Colon (tissue), 2 donors: ENCODE measurements around the gene QKI.
"Not testable (repeated sequence)": the region's sequence is repeated elsewhere in the genome, so short reads cannot be mapped to it uniquely, and the experiment has no call there.

Source experiments
- FAIRE-seq: peaks from 2 replicates; lab custom pipeline; 2012; peaks lifted over from hg19 to GRCh38; lab: Jason Lieb, UNC
- donor health status: control.
- donor health status: control.

QKI gene

DNA sequence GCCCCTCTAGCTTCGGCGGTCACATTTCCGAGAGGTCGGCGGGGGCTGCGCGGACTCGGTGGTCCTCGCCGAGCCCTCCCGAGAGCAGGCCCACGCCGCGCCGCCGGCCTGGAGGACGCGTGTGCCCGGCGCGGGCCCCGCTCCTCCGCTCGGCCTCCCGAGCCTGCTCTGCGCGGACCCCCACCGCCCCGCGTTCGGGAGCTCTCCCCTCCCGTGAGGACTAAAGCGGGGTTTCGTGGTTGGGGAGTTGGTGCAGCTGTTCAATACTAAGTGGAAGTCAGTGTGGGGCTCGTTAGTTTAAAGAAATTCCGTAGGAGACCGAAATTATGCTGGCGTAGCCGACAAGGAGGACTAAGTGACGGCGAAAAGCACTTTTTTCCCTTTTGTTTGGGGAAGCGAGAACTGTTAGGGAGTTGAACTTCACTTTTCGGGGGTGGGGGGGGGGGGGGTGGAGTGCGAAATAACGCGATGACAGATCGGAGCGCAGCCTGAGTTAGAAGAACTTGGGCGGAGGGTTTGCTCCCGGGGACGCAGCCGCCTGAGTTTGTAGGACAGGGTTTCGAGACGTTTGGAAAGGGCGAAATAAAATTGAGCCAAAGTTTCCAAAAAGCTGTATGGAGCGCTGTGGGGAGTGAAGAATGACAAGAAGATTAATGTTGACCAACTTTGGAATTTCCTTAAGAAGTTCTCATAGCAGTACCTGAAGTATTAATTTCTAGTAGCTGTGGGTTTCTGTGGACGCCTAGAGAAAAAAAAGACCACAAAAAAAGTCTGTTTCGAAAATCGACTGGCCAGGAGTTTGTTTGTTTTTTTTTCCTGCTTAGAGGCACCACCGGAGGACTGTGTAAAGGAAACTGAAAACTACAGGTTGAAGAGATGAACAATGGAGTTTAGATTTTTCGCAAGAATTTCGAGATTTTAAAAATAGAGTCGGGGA, 1.4 kb downstream of the QKI start:
- no peak for FAIRE-seq

DNA sequence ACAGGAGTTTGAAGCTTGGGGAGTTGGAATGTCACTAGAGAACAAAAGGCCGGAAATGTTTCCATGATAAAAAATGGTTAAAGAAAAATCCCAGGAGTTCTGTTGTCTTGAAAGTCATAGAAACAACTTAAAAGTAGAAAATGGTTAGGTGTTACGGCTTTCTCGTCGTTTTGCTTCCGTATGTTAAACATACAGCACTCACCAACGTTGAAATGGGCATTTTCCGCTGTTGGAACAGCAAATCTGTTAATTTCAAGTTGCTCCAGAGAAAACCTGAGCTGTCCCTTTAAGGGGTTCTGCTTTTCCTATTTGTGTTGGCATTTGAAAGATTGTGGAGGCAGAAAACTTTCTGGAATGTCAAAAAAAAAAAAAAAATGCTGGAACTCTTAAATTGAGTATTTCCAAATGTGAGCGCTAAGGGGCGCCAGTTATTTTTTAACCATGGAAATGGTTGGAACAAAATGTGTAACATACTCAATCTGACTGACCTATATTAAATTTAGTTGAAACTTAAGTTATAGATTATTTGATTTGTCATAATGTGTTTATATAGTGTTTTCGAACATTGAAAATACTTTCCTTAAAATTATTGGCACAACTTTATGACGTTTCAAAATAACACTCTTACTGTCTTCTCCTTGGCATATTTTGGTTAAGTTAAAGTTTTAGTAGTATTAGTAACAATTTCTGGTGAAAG, 2.2 kb downstream of the QKI start:
- peak; percentile 66 for FAIRE-seq

DNA sequence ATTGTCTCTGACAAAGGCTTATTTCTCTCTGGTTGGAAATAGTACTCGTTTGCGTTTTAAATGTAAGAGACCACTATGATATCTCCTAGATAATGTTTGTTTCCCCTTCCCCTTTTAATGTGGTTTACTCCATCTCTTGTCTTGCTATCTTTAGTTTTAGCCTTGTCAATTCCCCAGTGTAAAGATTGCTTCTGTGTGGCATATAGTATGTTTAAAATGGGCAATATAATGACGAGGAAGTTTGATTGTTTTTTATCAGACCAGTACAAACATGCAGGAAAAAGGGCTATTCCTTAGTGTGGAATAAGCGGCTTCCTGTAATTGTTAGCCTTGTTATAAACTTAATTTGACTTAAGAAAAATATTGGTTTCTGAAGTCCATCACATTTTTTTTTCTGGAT, 3.1 kb downstream of the QKI start:
- no peak for FAIRE-seq

DNA sequence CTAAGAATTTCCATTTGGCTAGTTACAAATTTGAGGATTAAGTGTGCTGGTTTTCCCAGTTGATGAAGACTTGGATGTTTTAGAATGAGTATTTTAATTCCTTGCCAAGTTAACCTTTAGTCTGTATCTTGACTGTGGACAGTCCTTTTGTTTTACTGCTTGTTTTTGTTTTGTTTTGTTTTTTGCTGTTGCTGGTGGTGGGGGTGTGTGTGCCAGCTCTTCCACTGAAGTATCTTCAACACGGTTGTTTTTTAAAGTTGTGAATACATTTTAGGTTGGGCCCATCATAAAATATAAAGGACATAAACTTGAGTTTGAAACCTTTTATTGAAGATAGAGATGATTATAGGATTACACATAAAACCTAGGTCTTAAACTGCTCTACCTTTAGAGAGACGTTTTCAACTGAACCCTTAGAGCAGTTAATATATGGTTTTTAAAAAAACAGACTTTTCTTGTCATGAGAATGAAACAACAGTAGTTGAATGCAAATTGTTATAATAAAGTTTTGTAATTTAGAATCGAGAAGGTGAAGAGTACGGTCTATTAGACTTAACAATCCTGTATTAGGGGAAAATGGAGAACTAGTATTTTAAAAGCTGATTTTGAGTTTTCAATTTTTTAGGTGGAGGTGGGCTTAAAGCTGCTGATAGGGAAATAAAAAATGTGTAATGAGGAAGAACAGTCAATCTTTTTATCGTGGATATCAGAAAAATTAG, 4.0 kb downstream of the QKI start:
- no peak for FAIRE-seq

DNA sequence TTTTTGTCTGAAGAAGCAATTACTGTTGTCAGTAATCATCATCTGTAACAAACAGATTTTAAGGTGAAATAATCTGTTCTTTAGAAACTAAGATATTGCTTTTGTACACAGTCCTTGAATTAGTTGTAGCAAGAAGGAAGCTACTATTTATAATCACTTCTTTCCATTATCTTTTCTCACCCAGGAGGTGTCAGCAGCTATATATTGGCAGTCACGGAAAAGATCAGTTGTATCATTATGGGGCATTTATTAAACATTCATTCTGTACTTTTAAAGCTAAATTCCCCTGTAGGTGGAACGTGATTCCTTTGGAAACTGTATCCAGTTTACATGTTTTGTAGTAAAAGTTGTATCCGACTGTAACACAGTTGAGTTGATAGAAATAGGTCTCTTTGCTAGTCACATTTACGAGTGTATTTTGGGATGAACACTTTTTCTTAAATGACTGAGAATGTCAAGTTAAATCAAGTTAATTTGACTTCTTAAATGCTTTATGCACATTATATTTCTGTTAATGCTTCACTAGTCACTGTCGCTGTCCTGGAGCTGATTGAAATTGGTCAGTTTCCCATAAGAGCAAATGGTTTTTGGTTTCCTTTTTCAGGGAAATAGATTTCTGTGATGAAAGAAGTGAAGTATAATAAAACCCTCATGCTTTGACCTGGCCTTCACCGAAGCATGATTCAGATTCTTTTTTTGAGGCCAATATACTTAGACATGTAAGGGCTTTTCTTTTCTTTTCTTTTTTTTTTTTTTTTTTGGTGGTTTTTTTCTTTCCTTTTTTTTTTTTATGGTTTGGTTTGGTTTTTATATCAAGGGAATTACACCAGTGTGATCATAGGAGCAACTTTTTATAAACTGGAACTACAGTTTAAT, 5.1 kb downstream of the QKI start:
- FAIRE-seq, result no peak

DNA sequence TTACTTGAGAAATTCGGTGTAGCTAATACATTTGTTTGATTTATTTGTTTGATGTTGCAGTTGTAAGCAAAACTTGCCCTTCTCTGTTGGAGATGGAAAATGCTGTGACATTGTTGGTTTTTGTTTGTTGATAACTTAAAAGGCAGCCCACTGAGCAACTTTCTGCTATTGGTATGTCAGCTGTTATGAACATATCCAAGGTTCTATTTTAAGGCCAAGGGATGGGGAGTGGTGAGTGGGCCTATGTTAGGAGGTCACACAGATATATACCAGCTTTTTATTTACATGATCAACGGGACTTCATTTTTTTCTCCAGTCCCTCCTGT, 5.7 kb downstream of the QKI start:
- FAIRE-seq, result no peak

DNA sequence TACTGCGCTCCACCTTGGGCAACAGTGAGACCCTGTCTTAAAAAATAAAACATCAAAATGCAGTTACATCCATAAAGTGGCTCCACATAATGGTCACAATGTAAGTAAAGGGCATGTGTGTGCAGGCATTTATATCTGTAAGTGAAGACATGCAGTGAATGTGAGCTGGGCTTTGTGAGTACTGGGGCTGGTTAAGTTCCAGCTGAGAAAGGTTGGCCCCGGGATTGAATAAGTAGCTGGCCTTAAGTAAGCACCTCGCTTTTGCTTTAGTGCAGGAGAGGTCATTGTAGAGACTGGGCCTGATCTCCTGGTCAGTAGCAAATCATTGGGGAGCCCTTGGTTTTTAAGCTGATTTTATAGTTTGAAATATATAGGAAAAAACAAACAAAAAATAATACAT, 8.0 kb downstream of the QKI start:
- no peak for FAIRE-seq

DNA sequence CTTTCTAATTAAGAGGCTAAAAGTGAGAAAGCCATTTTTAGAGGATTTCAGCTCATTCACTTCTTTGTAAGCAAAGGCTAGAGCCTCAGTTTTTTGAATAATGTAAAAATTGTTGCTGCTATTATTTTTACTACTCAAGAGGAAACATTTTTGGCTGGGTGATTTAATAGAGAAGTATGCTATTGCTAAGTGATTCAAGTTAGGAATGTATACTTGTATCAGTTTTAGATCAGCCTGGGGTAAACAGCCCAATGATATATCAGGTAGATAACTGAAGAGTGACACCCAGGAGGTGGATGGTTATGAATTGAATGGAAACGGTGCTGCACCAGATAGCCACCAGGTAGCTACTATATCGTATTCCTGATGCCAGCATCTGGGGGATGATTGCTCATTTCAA, 9.2 kb downstream of the QKI start:
- no peak for FAIRE-seq

DNA sequence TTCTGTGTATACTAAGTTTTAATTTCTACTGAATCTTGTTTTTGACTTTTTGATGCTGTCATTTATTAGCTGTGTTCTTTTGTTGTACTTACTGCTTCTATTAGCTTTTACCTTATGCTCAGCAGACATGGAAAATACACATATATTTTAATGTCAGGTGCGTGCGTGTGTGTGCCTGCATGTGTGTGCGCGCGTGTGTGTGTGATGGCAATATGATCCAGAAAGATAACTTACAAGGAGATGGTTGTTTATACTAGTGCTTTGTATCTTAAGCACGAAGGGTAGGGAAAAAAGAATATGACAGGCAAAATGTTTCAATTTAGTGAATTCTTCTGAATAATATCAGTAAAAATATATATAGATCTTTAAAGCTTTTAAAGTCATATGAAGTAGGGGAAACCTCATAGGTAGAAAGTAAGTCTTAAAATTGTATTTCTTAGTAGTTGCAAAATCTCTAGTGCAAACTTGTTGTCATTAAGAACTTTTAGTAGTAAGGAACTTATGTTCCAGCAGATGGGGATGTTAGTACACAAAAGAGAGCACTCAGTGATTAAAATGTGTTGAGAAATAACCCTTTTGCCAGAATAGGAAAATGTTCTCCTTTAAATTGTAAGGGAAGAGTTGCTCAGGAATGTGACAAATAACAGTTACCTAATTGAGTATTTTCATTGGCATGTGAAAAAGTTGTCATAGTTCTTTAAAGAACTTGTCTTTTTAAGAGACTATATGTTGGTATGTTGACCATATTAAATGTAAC, 13.2 kb downstream of the QKI start:
- FAIRE-seq, result peak; percentile 24

DNA sequence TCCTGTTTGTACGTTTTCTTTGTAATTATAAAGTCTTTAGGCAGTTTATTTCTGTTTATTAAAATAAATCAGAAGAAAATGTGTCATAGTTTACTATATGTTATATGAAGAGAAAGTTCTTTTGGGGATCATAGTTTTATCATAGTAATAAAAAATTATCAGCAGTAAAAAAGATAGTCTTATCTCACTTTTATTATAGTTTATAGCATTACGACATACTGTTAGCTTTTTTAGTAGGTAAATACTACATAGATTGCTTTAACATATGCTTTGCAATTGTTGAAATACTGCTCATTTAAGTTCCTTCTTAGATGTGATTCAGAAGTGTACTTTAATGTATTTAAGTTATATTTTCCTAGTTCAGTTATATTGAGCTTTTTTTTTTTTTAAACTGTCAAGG, 13.9 kb downstream of the QKI start:
- FAIRE-seq, result peak; percentile 87

DNA sequence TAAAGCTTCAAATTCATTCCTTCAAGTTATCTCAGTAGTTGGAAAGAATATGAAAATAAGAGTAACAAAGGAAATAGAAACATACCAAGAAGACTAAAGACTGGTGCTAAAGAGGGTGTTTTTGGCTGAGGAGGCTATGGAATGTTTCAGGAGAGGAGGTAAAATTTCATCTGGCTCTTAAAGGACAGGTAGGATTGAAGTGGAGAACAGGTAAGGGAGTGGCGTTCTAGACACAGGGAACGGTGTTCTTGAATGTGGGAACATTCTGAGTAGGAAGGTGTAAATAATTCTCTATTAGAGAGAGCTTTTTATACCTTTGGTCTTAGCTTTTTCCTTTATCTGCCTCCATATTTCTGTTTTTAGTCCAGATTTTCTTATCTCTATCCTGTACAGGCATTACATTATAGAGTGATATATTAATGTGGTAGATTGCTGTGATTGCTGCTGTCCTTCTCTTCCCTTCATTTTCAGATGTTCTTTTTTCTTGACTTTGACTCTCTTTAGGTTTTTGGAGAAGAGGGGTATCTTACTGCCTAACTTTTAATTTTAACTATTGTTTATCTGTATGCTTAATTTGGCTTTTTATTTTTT, 15.4 kb downstream of the QKI start:
- no peak for FAIRE-seq

DNA sequence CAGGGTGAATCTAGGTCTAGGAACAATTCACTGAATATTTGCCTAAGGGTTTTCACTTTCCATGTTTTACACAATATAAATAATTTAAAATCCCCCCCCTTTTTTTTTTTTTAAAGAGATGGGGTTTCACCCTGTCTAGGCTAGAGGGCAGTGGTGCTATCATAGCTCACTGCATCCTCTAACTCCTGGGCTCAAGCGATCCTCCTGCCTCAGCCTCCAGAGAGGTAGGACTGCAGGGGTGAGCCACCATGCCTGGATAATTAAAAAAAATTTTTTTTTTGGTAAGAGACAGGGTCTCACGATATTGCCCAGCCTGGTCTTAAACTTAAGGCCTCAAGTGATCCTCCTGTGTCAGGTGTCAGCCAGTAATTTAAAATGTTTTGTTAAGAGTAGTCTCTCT, 17.8 kb downstream of the QKI start:
- no peak for FAIRE-seq

DNA sequence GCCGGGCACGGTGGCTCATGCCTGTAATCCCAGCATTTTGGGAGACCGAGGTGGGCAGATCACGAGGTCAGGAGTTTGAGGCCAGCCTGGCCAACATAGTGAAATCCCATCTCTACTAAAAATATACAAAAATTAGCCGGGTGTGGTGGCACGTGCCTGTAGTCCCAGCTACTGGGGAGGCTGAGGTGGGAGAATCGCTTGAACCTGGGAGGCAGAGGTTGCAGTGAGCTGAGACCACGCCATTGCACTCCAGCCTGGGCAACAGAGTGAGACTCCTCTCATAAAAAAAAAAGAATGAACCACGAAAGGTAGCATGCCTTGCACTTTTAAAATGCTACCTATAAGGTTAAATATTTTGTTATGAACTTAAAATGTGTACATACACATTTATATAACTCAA, 19.0 kb downstream of the QKI start:
- not testable (repeated sequence) for FAIRE-seq

DNA sequence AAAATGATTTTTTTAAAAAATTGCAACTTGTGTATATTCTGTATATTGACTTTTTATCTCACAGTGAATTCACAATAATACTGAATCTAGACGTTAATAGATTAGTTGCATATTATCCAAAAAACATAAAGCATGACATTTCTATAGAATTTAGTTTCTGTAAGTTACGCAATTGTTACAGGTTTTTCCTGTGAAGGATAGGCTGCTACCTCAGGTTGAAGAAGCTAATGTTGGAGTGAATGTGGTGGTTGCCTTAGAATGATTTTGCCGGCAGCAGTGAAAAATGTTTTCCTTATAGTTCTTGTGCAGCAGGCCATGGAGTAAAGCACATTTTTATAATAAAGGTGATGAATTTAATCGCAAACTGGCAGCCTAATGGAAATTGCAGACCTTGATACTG, 20.5 kb downstream of the QKI start:
- no peak for FAIRE-seq

DNA sequence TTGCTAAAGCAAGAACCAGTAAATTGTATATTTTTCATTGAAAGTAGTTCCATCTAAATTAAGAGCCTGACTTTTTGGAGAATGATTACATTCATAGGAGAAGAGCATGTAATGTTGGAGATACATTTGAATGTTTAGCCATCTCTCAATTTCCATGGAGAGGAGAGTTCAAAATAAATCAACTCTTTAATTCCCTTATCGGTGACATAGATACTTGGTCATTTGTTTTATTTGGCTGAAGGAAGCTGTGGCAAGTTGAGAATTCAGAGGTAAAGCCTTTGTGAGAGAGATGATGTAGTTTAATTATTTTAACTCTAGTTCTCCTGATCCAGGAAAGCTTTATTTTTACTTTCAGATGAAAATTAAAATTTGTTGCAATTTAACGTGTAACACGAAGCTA, 22.3 kb downstream of the QKI start:
- no peak for FAIRE-seq

DNA sequence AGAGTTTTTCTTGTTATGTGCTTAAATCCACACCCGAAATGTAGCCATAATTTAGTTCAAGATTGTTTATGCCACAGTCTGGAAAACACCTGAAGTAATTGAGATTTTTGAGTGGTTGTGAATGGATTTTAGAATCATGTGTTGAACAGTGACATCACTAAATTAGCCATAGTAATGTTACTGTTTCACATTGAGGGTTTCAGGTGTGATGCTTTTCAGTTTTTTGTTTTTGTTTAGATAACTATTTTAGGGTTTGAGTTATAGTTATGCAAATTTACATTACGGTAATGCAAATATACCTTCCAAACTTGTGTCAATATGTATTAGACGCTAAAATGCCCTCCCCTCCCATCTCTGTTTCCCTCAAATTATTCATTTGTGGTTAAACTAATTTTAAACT, 22.9 kb downstream of the QKI start:
- FAIRE-seq, result no peak

DNA sequence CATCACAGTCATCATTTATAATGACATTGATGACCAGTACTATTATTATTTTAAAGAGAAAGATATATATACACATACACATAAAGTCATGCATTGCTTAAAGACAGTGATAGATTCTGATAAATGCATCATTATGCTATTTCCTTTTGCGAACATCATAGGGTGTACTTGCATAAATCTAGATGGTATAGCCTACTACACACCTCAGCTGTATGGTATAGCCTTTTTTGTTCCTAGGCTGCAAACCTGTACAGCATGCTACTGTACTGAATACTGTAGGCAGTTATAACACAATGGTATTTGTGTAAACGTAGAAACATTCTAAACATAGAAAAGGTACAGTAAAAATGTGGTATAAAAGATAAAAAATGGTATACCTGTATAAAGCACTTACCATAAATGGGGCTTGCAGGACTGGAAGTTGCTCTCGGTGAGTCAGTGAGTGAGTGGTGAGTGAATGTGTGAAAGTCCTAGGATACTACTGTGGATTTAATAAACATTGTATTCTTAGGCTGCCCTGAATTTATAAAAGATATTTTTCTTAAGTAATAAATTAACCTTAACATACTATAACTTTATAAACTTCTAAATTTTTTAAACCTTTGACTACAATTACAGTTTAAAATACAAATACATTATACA, 23.9 kb downstream of the QKI start:
- FAIRE-seq, result no peak

DNA sequence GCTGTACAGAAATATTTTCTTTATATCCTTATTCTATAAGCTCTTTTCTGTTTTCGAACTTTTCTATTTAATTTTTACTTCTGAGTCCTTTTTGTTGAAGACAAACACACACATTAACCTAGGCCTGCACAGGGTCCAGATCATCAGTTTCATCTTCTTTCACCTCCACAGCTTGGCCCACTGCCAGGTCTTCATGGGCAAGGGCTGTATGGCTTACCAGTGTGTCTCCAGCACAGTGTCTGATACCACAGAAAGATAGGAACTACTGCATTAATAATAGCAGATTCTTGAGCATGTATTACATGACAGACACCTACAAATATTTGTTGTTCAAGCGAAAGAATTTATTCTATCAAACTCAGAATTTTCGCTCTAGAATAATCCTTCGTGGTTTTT, 24.4 kb downstream of the QKI start:
- no peak for FAIRE-seq

DNA sequence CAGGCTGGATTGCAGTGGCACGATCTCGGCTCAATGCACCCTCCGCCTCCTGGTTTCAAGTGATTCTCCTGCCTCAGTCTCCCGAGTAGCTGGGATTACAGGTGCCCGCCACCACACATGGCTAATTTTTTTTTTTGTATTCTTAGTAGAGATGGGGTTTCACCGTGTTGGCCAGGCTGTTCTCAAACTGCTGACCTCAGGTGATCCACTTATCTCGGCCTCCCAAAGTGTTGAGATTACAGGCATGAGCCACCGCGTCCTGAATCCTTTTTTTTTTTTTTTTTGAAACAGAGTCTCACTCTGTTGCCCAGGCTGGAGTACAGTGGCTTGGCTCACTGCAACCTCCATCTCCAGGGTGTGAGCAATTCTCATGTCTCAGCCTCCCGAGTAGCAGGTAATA, 24.9 kb downstream of the QKI start:
- not testable (repeated sequence) for FAIRE-seq

DNA sequence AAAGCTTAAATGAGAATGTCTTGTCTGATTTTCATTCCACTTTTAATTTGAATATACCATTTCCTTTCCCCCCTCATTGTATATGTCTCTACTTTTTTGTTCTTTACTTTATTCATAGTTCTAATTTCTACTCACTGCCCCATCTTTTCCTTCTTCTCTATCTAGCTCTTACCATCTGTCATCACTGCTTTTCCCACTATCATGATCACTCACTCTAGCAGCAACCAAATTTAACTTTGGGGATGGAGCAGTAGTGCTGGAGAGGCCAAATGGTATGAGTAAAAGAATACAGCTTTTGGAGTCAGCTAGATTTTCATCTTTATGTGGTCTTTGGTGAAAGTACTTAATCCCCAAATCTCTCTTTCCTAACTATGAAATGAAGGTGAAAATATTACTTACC, 25.5 kb downstream of the QKI start:
- no peak for FAIRE-seq

DNA sequence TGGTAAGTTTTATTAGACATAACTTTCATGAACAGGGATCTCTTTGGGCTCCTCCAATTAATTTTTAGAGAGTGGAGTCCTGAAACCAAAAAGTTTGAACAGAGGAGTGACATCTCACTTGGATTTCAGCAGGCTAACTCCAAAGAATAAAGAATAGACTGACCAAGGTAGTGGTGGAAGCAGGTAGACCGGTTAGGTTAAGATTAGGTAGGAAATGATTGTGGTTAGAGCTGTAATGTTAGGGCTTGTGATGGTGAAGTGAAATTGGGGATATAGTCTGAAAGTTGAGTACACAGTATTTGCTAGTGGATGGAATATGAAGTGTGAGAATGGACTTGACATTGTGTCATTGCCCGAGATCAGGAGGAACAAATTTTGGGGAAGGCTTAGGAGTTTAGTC, 27.8 kb downstream of the QKI start:
- no peak for FAIRE-seq
